Activated effector memory CD4-positive, alpha-beta T cell treated with Interleukin-2 at 50 U/mL for 16 hours (primary cell): Measurements from ENCODE around the gene SLC35F1.
"Not testable (repeated sequence)": the region's sequence is repeated elsewhere in the genome, so short reads cannot be mapped to it uniquely, and the experiment has no call there.

Experiments
- DNase-seq: peaks from one replicate; pipeline ENCODE4 v3.0.0-alpha.2; 2020

SLC35F1 gene

DNA sequence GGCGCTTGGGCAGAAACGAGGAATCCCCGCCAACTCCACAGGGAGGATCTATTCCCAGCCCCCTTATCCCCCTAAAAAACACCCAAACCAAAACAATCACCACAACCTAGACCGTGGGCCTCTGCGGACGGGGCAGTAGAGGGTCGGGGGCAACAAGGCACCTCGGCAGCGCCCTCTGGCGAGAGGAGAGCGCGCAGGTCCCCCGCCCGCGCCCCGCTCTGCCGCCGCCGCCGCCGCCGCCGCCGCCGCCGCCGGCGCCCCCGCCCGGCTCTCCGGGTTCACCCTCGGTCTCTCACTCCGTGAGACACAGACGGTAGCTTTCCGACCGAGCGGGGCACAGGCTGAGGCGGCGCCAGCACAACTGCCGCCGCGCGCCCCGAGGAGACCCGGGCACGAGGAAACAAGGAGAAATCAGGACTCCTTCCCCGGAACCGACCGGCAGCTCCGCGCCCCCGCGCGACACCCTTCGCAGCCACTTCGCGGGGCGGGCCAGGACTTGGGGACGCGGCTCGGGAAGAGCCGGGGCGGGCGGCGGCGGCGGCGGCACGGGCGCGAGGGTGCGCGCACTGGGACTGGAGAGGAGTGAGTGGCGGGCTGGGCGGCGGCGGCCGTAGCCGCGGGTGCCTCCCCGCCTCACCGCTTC lies at the start of gene SLC35F1:
SLC35F1 (plus strand) TSS at position 307 of the 643 bp plus-strand sequence.
- DNase-seq, result no peak

DNA sequence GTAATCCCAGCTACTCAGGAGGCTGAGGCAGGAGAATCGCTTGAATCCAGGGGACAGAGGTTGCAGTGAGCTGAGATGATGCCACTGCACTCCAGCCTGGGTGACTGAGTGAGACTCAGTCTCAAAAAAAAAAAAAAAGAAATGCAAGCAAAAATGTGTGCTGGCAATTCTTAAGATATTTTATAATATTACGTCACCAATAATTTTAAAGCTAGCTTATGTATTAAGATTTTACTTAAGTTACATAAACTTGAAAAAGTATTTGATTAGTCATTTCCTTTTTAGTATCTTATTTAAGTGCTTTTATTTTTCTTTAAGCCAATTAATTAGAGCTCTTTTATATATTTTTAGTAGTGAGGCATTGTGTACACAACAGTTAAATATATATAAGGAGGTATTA lies 48.5 kb upstream of the SLC35F1 start:
- not testable (repeated sequence) for DNase-seq

DNA sequence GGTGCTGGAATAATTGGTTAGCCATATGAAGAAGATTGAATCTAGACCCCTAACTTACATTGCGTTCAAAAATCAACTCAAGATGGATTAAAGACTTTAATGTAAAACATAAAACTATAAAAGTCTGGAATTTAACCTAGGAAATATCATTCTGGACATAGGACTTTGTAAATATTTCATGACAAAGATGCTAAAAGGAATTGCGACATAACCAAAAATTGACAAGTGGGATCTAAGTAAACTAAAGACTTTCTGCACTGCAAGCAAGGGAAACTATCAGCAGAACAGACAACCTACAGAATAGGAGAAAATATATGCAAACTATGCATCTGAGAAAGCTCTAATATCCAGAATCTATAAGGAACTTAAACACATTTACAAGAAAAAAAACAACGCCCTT lies 45.5 kb upstream of the SLC35F1 start:
- no peak for DNase-seq

DNA sequence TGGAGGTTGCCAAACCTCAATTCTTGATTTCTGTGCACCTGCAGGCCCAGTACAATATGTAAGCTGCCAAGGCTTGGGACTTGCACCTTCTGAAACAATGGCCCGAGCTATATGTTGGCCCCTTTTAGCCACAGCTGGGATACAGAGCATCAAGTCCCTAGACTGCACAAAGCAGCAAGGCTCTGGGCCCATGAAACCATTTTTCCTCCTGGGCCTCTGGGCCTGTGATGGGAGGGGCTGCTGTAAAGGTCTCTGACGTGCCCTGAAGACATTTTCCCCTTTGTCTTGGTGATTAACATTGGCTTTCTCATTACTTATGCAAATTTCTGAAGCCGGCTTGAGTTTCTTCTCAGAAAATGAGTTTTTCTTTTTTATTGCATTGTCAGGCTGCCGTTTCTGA lies 40.5 kb upstream of the SLC35F1 start:
- DNase-seq, result no peak

DNA sequence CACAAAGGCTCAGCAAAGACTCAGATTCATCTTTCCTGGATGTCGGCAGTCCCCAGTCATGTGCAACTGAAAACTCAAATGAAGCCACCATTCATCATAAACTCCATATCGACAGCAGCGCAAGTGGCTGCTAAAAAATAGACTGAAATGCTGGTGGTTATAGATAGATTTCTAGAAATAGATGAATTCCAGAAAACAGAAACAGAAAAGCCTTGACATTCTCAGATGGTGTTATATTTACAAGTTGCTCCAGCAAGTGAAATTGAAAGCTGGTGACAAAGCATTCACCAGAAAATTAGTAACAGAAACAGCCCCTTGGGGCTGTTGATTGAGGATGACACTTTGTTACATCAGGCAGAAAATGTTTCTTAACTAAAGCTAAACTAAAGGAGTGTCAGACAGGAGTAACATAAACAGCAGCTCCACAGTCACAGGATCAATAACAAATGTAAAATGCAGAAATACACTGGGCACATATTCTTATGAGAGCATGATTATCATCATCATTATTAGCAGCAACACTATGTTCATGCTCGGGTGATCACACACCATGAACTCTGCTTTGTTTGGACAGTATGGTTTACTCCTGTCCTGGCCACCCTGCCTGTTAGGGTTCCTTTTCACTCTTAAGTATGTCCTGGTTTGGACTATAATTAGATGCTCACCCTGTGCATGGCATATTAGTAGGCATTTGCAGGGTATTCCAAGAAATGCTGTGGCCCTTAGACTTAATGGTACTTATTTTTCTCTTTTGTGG lies 36.4 kb upstream of the SLC35F1 start:
- DNase-seq, result no peak

DNA sequence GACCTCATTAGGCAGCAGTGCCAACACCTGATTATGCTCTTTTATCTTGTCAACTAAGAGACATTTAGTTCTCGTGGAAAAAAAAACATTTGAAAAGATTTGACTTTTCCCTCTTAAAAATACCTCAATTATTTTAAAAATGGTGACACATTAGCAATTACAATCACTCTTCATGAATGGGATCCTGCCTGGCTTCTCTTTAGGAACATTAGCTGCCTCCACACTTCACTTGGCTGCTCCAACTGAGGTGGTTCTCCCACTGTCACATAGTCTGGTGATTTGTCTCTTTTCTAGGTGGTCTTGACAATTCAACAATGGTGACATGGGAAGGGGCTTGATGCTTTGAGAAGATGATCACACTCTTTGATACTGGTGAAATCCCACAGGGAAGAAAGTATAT lies 26.2 kb upstream of the SLC35F1 start:
- DNase-seq, result no peak

DNA sequence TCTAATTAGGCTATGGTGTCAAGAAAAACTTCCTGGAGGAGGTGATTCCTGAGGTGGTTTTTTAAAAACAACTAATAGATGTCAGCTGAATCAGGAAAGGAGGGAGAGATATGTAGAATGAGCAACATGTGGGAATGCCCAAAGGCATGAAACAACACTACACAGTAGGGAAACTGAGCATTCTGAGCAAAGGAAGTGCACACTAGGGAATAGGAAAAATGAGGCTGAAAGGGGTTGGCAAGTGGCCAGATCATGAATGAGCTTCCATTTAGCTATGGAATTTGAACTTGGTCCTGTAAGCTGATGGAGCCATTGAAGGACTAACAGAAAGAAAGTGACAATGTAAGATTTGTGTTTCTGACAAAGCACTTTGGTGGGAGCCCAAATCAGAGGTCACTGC lies 16.9 kb upstream of the SLC35F1 start:
- no peak for DNase-seq

DNA sequence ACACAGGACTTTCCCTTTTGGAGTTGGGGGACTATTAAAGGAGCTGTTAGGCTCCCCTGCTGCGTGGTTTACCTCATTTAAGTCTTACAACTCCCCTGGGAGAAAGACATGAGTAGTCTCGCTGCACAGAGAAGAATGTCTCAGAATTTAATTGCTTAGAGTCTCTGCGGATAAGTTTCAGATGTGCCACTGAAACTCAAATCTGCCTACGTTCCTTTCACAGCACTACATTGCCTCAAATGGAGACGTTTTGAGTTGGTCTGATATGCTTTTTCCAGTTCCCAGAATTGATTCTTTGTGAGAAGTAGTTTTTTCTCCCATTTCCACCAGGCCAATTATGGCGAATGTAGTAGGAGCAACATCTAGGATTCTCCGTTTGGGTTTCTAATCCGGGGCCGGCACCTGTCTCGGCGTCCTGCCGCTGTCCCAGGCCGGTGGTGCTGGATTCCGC lies 532 bp upstream of the SLC35F1 start:
- no peak for DNase-seq

DNA sequence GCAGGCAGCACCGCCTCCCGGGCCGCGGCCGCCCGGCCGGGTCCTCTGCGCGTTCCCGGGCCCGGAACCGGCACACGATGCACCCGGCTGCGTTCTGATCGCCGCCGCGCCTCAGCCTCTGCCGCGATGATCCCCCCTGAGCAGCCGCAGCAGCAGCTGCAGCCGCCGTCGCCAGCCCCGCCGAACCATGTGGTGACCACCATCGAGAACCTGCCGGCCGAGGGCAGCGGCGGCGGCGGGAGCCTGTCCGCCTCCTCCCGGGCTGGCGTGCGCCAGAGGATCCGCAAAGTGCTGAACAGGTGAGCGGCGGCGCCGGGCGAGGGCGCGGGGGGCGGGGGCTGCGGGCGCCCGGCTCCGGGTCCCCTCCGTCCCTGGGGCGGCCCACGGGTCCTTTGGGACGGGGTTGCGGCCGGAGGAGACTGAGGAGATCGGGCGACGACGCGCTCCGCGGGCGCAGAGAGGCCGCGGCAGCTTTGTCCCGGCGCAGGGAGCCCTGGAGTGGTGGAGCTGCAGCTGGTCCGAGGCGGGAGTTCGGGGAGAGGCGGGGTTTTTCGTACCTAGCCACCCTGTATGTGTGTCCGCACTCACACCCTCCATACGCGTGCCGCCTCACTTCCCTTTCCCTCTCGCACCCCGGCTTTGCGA lies 659 bp downstream of the SLC35F1 start:
- no peak for DNase-seq

DNA sequence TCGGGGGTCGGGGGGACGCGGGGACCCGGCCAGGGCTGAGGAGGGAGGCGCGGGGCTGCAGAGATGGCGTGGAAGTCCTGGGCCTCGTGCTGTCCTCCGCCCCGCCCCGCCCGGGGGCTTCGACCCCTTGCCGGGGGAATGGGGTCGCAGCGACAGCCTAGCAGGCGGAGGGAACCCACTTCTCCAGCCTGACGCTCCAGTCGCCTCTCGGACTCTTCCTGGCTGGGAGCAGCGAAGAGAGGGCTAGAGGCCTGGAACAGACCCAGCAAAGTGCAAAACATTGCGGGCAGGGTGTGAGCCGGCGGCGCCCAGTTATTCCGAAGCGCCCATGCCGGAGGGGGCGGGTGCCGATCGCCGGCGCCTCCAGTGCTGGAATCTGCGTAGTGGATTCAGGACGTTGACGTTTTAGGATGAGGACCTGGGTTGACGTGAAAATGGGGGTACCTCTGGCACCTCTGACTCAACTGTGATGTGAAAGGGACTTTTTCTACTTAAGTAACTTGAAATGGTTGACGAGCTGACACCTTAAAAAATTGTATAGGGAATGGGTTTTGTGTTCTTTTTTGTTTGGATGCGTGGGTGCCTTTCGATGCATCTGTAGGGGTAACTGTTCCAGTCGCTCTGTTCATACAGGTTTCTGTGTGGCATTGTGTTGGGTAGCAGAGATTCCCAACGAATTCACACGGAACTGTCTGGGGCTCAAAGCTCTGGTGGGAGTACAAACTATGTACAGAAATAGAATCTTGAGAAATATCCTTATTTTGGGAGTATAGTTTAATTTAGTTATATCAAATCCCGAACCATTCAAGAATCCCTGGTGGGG lies 1.4 kb downstream of the SLC35F1 start:
- no peak for DNase-seq

DNA sequence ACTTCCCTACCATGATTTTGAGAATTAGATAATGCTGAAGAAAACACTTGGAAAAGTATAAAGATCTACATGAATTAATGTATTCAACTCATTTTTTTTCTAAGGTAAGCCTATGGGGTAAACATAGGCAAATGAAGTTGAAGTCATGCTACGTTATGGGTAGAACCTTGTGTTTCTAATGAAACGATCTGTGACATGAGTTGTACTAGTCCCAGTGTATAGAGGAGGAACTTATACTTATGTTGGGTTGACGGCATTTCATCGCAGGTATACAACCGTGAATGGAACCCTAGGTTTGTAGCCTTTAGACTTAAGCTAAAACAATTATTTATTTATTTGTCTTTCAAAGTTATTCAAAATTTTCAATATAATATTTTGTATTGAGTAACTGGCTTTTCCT lies 2.6 kb downstream of the SLC35F1 start:
- no peak for DNase-seq

DNA sequence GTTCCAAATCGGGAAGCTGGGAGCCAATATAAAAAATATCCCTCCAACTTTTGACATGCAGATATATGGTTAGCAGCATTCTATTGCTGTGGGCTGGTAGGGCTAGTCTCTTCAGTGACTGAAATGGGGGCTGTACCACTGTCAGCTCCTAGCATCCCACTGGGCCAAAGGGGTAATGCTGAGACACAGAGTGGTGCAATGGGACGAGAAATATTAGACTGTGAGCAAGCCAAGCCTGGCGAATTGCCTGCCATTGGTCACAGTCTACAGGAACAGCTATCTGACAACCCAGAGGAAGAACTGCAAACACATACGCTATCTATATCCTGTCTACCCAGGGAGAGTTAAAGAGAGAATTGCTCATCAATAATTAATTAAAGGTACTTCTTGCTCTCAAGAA lies 3.5 kb downstream of the SLC35F1 start:
- no peak for DNase-seq

DNA sequence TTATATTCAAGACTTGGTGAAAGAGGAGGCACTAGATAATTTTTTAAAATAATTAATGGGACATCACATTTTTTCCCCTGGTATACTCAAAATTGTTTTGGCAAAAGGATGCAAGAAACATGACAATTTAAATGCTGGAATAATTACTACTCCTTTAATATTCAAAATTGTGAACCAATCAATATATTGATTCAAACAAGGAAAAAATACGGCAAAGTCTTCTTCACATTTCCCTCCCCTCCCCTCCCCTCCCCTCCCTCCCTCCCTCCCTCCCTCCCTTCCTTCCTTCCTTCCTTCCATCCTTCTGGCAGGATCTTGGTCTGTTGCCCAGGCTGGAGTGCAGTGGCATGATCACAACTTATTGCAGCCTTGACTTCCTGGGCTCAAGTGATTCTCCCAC lies 4.1 kb downstream of the SLC35F1 start:
- no peak for DNase-seq

DNA sequence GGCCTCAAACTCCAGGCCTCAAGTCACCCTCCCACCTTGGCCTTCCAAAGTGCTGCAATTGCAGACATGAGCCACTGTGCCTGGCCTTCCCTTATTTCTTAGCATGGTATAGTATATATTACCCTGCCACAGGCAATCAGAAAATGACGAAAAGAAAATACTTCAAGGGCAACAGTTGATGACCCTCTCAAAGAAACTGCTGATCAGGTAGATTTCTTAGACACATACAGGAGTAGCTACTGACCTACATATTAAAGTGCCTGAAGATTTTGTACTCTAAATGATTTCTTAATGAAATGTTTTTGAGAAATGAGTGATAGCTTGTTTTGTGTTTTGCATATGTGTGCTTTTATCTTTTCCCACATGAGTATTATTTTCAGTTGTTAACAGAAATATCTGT lies 4.6 kb downstream of the SLC35F1 start:
- no peak for DNase-seq

DNA sequence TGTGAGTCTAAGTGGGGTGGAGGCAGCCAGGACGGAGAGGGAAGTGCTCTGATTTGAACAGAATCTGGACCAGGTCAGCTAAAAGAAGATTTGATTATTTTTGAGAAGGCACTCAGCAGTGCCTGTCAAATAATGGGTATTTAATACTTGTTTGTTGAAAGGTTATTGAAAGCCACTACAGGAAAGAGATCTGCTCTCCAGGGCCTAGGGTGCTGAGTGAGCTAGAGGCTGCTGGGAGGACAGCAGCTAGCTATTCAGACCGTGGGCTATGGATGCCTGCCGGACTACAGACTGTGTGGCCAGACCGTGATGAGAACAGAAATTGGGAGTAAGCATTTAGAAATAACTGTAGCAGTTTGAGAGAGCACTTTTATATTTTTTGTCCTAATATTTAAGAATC lies 8.8 kb downstream of the SLC35F1 start:
- no peak for DNase-seq

DNA sequence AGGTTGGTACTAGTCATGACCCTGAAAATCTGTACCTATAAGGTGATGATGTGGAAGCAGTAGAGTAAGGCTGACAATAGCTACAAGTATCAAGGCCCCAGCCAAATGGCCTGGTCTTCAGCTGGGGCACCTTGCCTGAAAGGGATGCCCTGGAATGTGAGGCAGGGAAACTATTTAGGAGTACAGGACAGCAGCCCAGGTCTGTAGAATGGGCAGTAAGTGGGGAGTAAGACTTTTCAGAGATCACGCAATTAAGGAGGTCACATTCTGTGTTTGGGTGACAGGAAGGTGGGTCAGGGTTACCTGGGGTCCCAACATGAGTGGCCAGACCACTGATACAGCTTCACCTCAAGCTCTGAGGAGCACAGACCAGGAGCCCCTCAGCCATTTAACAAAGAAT lies 9.4 kb downstream of the SLC35F1 start:
- no peak for DNase-seq

DNA sequence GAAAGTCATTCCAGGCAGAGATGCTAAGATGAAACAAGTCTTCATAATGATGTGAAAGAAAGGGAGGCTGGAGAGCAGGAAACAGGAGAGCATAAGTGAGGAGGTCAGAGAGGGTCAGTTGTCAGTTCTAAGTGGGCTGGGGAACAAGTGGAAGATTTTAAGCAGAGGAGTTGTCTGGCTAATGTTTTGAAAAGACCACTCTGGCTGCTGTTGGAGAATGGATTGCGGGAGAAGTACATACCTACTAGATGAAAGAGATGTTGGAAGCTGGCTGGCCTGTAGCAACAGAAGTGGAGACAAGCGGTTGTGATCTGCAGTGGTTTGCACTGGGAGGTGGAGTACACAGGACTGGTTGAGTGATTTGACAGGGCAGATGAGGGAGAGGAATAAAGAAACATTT lies 10.1 kb downstream of the SLC35F1 start:
- no peak for DNase-seq

DNA sequence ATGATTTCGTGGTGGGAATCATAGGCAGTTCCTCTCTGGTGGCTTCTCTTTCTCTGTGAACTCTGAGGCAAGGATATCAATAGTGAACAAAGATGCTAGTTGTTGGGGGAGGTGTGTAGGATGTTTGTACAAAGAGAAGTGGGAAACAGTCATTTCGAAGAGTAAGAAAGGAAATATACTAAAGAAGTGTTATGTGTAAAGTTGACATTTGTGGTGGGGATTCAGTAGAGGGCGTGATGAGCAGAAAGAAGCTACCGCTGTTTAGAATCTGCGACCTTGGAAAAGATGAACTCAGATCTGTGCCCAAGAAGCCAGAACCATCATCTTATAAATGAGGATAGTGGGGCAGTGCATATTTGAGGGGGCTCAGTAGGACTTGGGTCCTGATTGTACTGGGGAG lies 11.4 kb downstream of the SLC35F1 start:
- DNase-seq, result no peak

DNA sequence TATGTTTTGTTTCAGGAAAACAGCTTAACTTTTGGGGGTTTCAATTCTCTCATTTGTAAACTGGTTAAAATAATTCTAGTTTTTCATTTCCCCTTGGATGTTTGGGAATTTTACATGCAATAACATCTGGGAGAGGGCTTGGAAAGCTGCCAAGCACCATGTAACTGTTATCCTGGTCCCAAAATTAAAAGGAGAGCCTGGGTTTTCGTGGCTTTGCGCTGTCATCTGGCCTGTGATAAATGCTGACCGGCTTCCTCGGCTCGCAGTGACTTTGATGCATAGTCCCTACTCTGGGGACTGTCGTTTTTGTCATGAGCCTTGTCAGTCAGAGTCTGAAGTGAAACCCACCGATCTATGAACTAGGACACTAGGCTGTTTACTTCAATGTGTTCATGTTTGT lies 12.2 kb downstream of the SLC35F1 start:
- no peak for DNase-seq

DNA sequence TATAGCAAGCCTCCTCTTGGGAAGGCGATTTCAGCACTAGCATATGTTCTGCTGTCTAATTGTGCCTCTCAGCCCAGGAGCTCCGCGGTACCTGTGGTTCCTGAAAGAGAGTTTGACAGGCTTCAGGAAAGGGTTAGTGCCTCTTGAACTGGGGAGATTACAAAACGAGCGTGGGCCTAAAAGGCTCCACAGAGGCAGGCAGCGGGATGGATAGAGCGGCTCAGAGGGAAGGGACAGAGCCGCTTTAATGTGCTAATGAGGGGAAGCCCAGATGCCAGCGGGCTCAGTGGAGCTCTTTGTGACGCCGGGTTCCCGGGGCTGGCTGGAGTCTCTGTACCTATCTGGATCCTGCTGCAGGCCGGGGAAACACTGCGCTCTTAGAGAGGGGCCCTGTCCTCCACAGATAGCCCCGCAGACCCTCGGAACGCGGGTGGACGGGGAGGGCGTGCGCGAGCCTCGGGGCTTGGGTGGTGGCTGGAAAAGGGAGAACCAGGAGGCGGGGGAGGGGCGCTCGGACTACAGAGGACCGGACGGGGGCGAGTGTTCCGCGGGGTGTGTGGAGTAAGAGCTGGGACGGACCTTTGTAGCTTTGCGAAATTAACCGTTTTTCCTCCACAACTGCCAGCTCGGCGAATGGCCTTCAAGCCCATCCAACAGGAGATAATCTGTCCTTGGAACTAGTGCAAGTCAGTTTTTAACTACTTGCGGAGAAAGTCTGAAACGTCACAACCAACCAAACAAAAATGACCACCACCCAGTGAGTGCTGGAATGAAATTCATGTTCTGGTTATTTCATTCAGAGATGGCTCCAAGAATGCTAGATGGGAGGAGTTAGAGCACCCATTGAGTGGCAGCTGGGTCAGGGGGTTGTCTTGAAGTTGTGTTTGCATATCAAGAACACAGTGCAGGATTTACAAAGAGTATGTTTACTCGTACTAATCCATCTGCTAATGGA lies 13.0 kb downstream of the SLC35F1 start:
- no peak for DNase-seq

DNA sequence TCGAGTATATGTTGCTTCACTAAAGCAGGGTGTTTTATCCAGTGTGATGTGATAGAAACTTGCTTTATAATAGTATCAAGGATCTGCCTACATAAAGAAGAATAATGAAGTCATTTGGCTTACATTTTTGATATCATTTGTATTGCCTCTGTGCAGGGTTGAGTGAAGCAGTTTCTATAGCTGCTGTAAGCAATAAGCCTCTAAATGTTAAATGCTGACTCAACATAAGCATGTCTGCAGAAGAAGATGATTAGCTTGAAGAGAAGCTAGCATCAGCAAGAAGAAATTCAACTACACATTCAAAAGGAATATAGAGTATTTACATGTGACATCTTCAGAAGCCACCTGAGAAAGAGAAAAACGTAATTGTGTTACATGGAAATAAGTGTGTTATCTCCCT lies 17.6 kb downstream of the SLC35F1 start:
- DNase-seq, result no peak

DNA sequence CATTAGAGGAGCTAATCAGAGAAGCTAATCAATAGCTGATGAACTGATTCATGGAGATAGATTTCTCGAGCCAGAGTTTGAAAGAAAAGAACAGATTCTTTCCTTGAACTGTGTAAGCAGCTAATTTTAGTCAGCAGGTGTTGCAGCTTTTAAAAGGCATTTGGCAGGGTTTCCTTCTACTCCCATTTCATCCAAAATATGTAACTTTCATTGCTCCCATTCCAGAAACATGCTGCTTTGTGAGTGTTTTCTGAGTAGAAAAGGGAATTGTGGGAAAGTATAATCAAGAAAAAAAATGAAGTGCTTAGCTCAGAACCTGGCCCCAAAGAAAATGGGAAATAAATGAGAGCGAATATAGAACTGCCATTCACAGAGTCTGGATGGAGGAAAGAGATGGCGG lies 20.8 kb downstream of the SLC35F1 start:
- DNase-seq, result no peak
